GM23338 (cell line): ENCODE measurements around the gene COL1A1. TPM values are rescaled to one million over a fixed set of nuclear protein-coding genes. Genes with fewer than 3 reads are reported as not detected.

Source experiments
- ATAC-seq: fragments of 200-7000 bp; cut with Tn5 transposase; 3 replicates; pipeline ENCODE4 v1.9.1; 2020
- DNase-seq: peaks from one replicate; pipeline ENCODE4 v3.0.0-alpha.2; 2015; ENCODE audit warnings: low spot score
- H2AFZ ChIP-seq: fragments of 200-600 bp; sonication (generic); 2 replicates; pipeline ENCODE4 v1.8.0; 2016; ENCODE audit warnings: antibody characterized with exemption, mild to moderate bottlenecking, moderate library complexity
- H3F3A ChIP-seq: fragments of 200-600 bp; sonication (generic); replicated peaks from 2 replicates; pipeline ENCODE4 v1.8.0; 2017; ENCODE audit warnings: antibody characterized with exemption, mixed run types, low read depth
- H3K27ac ChIP-seq: fragments of 200-600 bp; sonication (generic); 2 replicates; pipeline ENCODE4 v1.6.1; 2016; ENCODE audit warnings: low read depth
- H3K27me3 ChIP-seq: fragments of 200-600 bp; sonication (generic); 2 replicates; pipeline ENCODE4 v1.8.0; 2016; ENCODE audit warnings: mild to moderate bottlenecking, mixed run types, moderate library complexity; ENCODE audit not compliant: insufficient read depth
- H3K36me3 ChIP-seq: fragments of 200-600 bp; sonication (generic); 2 replicates; pipeline ENCODE4 v1.8.0; 2016; ENCODE audit warnings: mild to moderate bottlenecking; ENCODE audit not compliant: insufficient read depth
- H3K4me1 ChIP-seq: fragments of 200-600 bp; sonication (generic); 2 replicates; pipeline ENCODE4 v1.8.0; 2016; ENCODE audit warnings: mild to moderate bottlenecking, moderate library complexity; ENCODE audit not compliant: insufficient read depth
- H3K4me2 ChIP-seq: fragments of 200-600 bp; sonication (generic); 2 replicates; pipeline ENCODE4 v1.7.1; 2017; ENCODE audit warnings: mixed run types
- H3K4me3 ChIP-seq: fragments of 200-600 bp; sonication (generic); 2 replicates; pipeline ENCODE4 v1.6.1; 2016; ENCODE audit warnings: mixed run types
- H3K79me2 ChIP-seq: fragments of 200-600 bp; sonication (generic); replicated peaks from 2 replicates; pipeline ENCODE4 v1.8.0; 2017; ENCODE audit warnings: mild to moderate bottlenecking; ENCODE audit not compliant: insufficient read depth
- H3K9me2 ChIP-seq: fragments of 200-600 bp; sonication (generic); 2 replicates; pipeline ENCODE4 v1.8.0; 2017; ENCODE audit not compliant: insufficient read depth
- H4K20me1 ChIP-seq: fragments of 200-600 bp; sonication (generic); replicated peaks from 2 replicates; pipeline ENCODE4 v1.8.0; 2017; ENCODE audit warnings: mild to moderate bottlenecking; ENCODE audit not compliant: insufficient read depth
- H3K27ac Mint-ChIP-seq: 2 replicates; pipeline ENCODE4 v1.8.0; 2020; ENCODE audit warnings: inconsistent platforms, mild to moderate bottlenecking, moderate library complexity, mixed read lengths
- H3K27me3 Mint-ChIP-seq: 3 replicates; pipeline ENCODE4 v1.8.0; 2022; ENCODE audit warnings: low read depth, mild to moderate bottlenecking, moderate library complexity, mixed read lengths, inconsistent platforms; ENCODE audit not compliant: insufficient read depth, poor library complexity
- H3K36me3 Mint-ChIP-seq: 3 replicates; pipeline ENCODE4 v1.8.0; 2021; ENCODE audit warnings: low read depth, mild to moderate bottlenecking, inconsistent platforms, moderate library complexity, mixed read lengths
- H3K4me1 Mint-ChIP-seq: 3 replicates; pipeline ENCODE4 v1.8.0; 2020; ENCODE audit warnings: mild to moderate bottlenecking, inconsistent platforms, mixed read lengths
- H3K4me3 Mint-ChIP-seq: 3 replicates; pipeline ENCODE4 v1.8.0; 2021; ENCODE audit warnings: moderate library complexity, mild to moderate bottlenecking, inconsistent platforms, mixed read lengths
- H3K9me3 Mint-ChIP-seq: 3 replicates; pipeline ENCODE4 v1.8.0; 2020; ENCODE audit warnings: moderate library complexity, mild to moderate bottlenecking, inconsistent platforms, mixed read lengths
- CREB1 ChIP-seq: fragments of 250-450 bp; sonication (Bioruptor Pico); IDR thresholded peaks from 2 replicates; pipeline ENCODE4 v1.5.0; 2020; ENCODE audit warnings: low read depth, mild to moderate bottlenecking, moderate library complexity
- EZH2phosphoT487 ChIP-seq: fragments of 200-600 bp; sonication (generic); IDR thresholded peaks from one replicate; pipeline ENCODE4 v1.8.1; 2018; ENCODE audit warnings: antibody characterized with exemption; ENCODE audit not compliant: unreplicated experiment
- NANOG ChIP-seq: IDR thresholded peaks from 2 replicates; pipeline ENCODE4 v1.6.1; 2016; ENCODE audit warnings: antibody characterized with exemption, borderline replicate concordance
- POLR2AphosphoS5 ChIP-seq: IDR thresholded peaks from 2 replicates; pipeline ENCODE4 v1.6.1; 2016; ENCODE audit warnings: antibody characterized with exemption, low read depth
- STAT1 ChIP-seq: IDR thresholded peaks from one replicate; pipeline ENCODE4 v1.6.1; 2016; ENCODE audit warnings: antibody characterized with exemption; ENCODE audit not compliant: unreplicated experiment
- ZNF114 ChIP-seq: fragments of 250-450 bp; sonication (Bioruptor Pico); IDR thresholded peaks from 2 replicates; pipeline ENCODE4 v1.5.0; 2020; ENCODE audit warnings: mild to moderate bottlenecking, moderate library complexity
- polyA plus RNA-seq: library from polyadenylated mRNA; unstranded; fragments of >200 nt; fragmentation: Nextera tagmentation; extraction: Ambion mirVana; gene quantifications from 2 replicates; pipeline ENCODE4 v1.2.1, GENCODE V29; 2016
- total RNA-seq: library from RNA; depleted of rRNA; stranded (reverse); fragments of >200 nt; shearing (Covaris generic); gene quantifications from 2 replicates; pipeline ENCODE4 v1.2.3, GENCODE V29; 2014
- TF ChIP-seq, protein P1 (sequence below), 2 experiments: fragments of 200-600 bp in 1 of 2; sonication (generic) in 1 of 2; conservative IDR thresholded peaks; 2 replicates each; pipeline versions ENCODE4 v1.5.1 to v1.6.1; 2016 to 2017; ENCODE audit warnings: antibody characterized with exemption in 2 of 2, low read depth in 2 of 2, mild to moderate bottlenecking in 2 of 2, moderate library complexity in 1 of 2
- TF ChIP-seq, protein P2 (sequence below): IDR thresholded peaks from one replicate; pipeline ENCODE4 v1.6.1; 2018; ENCODE audit warnings: antibody characterized with exemption; ENCODE audit not compliant: unreplicated experiment
- TF ChIP-seq, protein P3 (sequence below): IDR thresholded peaks from 2 replicates; pipeline ENCODE4 v1.6.1; 2016; ENCODE audit warnings: antibody characterized with exemption

The COL1A1 gene
- total and polyA plus RNA-seq, 2 experiments from 2014 or later = 21.2 to 34.3 TPM

DNA sequence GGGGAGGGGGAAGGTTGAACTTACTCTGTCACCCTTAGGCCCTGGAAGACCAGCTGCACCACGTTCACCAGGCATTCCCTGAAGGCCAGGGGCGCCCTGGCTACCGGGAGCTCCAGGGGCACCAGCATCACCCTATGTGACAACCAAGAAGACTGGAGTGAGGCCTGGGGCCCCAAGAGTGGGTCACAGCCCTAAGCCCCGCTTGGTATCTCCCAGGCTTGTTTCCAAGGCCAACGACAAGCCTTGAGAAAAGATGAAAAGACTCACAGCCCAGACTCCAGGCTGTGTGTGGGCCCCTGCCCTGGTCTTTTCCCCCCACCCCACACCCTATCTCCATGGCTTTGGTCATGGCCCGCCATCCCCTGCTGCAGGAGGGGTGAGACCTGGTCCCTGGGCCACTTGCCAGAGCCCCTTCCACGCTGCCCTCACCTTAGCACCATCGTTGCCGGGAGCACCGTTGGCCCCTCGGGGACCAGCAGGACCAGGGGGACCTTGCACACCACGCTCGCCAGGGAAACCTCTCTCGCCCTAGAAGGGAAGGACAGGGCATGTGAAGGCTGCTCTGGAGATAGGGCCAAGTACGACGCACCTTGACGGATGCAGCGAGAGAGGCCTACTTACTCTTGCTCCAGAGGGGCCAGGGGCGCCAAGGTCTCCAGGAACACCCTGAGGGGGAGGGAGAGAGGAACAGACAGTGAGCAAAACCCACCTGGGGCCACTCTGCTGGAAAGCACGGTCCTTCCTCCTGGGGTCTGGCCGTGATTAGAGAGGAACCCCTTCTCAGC is 9.9 kb downstream of the COL1A1 start:
- peaks cover 5% of the 10 kb centered on the region for H3K27me3 Mint-ChIP-seq
- Histone ChIP-seq H3K27me3 (no peaks in the 10 kb centered on the region), H4K20me1 (no peaks in the 10 kb centered on the region), H3K9me2 (no peaks in the 10 kb centered on the region), H3K36me3 (no peaks in the 10 kb centered on the region), H3K79me2 (no peaks in the 10 kb centered on the region), H3K4me2 (no peak overlapping the region), H3K4me3 (no peak overlapping the region), H3K4me1 (no peaks in the 10 kb centered on the region), H3K27ac (no peak overlapping the region), H2AFZ (no peak overlapping the region), H3F3A (no peaks in the 10 kb centered on the region)
- H3K4me1 Mint-ChIP-seq = no peaks in the 10 kb centered on the region
- no peak overlapping the region for H3K4me3 Mint-ChIP-seq
- ATAC-seq = no peak
- TF ChIP-seq STAT1 (no peak), NANOG (no peak), CREB1 (no peak), ZNF114 (CRISPR knock-in tag) (no peak), EZH2phosphoT487 (no peak)
- TF ChIP-seq, protein P1, sequence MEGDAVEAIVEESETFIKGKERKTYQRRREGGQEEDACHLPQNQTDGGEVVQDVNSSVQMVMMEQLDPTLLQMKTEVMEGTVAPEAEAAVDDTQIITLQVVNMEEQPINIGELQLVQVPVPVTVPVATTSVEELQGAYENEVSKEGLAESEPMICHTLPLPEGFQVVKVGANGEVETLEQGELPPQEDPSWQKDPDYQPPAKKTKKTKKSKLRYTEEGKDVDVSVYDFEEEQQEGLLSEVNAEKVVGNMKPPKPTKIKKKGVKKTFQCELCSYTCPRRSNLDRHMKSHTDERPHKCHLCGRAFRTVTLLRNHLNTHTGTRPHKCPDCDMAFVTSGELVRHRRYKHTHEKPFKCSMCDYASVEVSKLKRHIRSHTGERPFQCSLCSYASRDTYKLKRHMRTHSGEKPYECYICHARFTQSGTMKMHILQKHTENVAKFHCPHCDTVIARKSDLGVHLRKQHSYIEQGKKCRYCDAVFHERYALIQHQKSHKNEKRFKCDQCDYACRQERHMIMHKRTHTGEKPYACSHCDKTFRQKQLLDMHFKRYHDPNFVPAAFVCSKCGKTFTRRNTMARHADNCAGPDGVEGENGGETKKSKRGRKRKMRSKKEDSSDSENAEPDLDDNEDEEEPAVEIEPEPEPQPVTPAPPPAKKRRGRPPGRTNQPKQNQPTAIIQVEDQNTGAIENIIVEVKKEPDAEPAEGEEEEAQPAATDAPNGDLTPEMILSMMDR (conservative IDR thresholded peaks at IDR 0.05; ENCODE audit: low read depth in 2 of 2) = no peak
- DNase-seq = no peak
- no peaks in the 10 kb centered on the region for H3K9me3 Mint-ChIP-seq
- H3K36me3 Mint-ChIP-seq = peaks cover 18% of the 10 kb centered on the region; the same call in 2 of the 3 replicates
- H3K27ac Mint-ChIP-seq = no peak overlapping the region

DNA sequence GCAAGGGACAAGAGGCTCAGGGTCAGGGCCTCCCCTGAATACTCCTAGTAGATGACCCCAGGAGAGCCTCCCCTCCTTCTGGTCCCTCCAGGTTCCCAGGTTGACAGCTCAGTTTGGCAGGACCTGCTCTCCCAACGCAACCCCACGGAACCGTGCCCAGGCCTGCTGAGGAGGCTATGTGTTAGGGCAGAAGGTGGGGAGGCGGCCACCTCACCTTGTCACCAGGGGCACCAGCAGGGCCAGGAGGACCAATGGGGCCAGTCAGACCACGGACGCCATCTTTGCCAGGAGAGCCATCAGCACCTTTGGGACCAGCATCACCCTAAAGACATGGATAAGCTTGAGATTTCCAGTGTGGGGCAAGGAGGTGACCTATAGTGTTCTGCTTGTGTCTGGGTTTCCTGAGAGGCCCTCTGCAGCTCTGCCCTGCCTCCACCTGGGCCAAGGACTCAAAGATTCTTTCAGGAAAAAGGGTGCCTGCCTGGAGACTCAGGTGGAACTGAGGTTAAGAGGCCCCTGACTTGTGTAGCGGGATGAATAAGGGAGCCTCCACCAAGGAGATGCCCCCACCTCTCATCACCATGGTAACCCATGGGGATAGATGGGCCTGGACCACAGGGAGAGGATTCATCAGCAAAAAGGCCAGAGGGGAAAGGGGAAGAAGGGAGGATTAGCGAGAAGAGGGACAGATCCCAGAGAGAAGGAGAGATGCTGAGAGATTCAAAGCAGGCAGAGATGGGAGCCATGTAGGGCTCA is 10.7 kb downstream of the COL1A1 start:
- H3K9me2 ChIP-seq = no peaks in the 10 kb centered on the region
- H3K36me3 ChIP-seq = no peaks in the 10 kb centered on the region
- no peaks in the 10 kb centered on the region for H3K27me3 ChIP-seq
- H3K4me1 Mint-ChIP-seq = no peaks in the 10 kb centered on the region
- no peaks in the 10 kb centered on the region for H3K4me1 ChIP-seq
- no peak overlapping the region for H3K4me3 ChIP-seq
- H3K27ac Mint-ChIP-seq = no peak overlapping the region
- peaks cover 5% of the 10 kb centered on the region for H3K27me3 Mint-ChIP-seq
- DNase-seq = no peak
- no peaks in the 10 kb centered on the region for H3K79me2 ChIP-seq
- no peaks in the 10 kb centered on the region for H3F3A ChIP-seq
- no peak overlapping the region for H2AFZ ChIP-seq
- no peaks in the 10 kb centered on the region for H3K9me3 Mint-ChIP-seq
- peaks cover 21% of the 10 kb centered on the region; the same call in 2 of the 3 replicates for H3K36me3 Mint-ChIP-seq
- no peak for ATAC-seq
- H4K20me1 ChIP-seq = no peaks in the 10 kb centered on the region
- H3K27ac ChIP-seq = no peak overlapping the region
- H3K4me3 Mint-ChIP-seq = no peak overlapping the region
- H3K4me2 ChIP-seq = no peak overlapping the region
- TF ChIP-seq, protein P2, sequence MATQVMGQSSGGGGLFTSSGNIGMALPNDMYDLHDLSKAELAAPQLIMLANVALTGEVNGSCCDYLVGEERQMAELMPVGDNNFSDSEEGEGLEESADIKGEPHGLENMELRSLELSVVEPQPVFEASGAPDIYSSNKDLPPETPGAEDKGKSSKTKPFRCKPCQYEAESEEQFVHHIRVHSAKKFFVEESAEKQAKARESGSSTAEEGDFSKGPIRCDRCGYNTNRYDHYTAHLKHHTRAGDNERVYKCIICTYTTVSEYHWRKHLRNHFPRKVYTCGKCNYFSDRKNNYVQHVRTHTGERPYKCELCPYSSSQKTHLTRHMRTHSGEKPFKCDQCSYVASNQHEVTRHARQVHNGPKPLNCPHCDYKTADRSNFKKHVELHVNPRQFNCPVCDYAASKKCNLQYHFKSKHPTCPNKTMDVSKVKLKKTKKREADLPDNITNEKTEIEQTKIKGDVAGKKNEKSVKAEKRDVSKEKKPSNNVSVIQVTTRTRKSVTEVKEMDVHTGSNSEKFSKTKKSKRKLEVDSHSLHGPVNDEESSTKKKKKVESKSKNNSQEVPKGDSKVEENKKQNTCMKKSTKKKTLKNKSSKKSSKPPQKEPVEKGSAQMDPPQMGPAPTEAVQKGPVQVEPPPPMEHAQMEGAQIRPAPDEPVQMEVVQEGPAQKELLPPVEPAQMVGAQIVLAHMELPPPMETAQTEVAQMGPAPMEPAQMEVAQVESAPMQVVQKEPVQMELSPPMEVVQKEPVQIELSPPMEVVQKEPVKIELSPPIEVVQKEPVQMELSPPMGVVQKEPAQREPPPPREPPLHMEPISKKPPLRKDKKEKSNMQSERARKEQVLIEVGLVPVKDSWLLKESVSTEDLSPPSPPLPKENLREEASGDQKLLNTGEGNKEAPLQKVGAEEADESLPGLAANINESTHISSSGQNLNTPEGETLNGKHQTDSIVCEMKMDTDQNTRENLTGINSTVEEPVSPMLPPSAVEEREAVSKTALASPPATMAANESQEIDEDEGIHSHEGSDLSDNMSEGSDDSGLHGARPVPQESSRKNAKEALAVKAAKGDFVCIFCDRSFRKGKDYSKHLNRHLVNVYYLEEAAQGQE = no peak
- no peak for TF ChIP-seq POLR2AphosphoS5
- TF ChIP-seq NANOG = no peak
- TF ChIP-seq, protein P3, sequence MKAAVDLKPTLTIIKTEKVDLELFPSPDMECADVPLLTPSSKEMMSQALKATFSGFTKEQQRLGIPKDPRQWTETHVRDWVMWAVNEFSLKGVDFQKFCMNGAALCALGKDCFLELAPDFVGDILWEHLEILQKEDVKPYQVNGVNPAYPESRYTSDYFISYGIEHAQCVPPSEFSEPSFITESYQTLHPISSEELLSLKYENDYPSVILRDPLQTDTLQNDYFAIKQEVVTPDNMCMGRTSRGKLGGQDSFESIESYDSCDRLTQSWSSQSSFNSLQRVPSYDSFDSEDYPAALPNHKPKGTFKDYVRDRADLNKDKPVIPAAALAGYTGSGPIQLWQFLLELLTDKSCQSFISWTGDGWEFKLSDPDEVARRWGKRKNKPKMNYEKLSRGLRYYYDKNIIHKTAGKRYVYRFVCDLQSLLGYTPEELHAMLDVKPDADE = no peak
- no peak for TF ChIP-seq EZH2phosphoT487
- no peak for TF ChIP-seq CREB1
